Prostate gland (tissue), 2 donors: ENCODE measurements around the gene SCN5A.

Experiments
- POLR2A ChIP-seq: fragments of 450-650 bp; IDR thresholded peaks from one replicate; pipeline ENCODE4 v1.6.1; 2016; ENCODE audit warnings: antibody characterized with exemption, mild to moderate bottlenecking
- TF ChIP-seq, protein P1 (sequence below), 4 experiments: fragments of 200-600 bp in 2 of 4; fragments of 450-650 bp in 2 of 4; sonication (generic) in 2 of 4; IDR thresholded peaks; 1 replicate in 3 of 4; 2 replicates in 1 of 4; pipeline ENCODE4 v1.5.1; 2016 to 2019; ENCODE audit warnings: antibody characterized with exemption in 4 of 4, mild to moderate bottlenecking in 2 of 4, moderate library complexity in 2 of 4

DNA sequence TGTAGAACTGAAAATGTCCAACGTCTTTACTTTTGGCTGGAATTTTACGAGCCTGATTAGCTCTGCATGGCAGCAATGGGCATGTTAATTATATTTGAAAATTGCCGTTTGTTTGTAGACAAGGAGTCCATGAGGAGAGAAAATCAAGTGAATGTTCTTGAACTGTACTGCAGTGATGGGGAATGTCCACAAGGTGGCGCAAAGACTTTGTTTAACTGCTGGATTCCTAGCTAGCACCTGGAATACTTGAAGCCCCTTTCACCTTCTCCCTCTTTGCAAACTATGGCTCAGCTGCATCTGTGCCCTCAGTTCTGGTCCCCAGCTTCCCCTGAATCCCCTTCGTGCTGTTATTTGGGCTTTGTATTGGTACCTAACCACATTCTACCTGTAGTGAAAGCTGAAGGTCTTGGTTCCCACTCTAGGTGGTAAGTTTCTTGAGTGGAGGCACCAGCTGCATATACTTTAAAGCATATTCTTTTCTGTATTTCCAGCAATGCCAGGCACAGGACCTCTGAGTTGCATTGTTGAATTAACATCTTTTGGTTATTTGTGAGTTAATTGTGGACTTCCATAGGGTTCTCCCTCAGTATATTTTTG lies 128.0 kb downstream of the SCN5A start:
- TF ChIP-seq, protein P1, sequence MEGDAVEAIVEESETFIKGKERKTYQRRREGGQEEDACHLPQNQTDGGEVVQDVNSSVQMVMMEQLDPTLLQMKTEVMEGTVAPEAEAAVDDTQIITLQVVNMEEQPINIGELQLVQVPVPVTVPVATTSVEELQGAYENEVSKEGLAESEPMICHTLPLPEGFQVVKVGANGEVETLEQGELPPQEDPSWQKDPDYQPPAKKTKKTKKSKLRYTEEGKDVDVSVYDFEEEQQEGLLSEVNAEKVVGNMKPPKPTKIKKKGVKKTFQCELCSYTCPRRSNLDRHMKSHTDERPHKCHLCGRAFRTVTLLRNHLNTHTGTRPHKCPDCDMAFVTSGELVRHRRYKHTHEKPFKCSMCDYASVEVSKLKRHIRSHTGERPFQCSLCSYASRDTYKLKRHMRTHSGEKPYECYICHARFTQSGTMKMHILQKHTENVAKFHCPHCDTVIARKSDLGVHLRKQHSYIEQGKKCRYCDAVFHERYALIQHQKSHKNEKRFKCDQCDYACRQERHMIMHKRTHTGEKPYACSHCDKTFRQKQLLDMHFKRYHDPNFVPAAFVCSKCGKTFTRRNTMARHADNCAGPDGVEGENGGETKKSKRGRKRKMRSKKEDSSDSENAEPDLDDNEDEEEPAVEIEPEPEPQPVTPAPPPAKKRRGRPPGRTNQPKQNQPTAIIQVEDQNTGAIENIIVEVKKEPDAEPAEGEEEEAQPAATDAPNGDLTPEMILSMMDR (IDR thresholded peaks at IDR 0.05): peak; percentile 80 to 90 (median 84)
- TF ChIP-seq POLR2A: no peak
